Ovary (tissue), 9 donors: ENCODE results near the gene ARHGEF10L. TPM values are rescaled to one million over a fixed set of nuclear protein-coding genes. Genes with fewer than 3 reads are reported as not detected.

ENCODE experiments used
- DNase-seq, 5 donors: peaks; one replicate each; pipeline ENCODE4 v3.0.0-alpha.2; 2019 to 2020
- H3K27ac ChIP-seq, 2 donors: fragments of 200-600 bp; one replicate each; pipeline versions ENCODE4 v1.5.1 to v1.8.0; 2019 to 2022
- H3K27me3 ChIP-seq: fragments of 200-600 bp; one replicate; pipeline ENCODE4 v1.8.0; 2022
- H3K36me3 ChIP-seq: fragments of 200-600 bp; sonication (generic); one replicate; pipeline ENCODE4 v1.5.1; 2019
- H3K4me1 ChIP-seq: one replicate; pipeline ENCODE4 v1.8.1; 2013; ENCODE audit warnings: mild to moderate bottlenecking, moderate library complexity; ENCODE audit not compliant: insufficient read depth
- H3K4me3 ChIP-seq: fragments of 200-600 bp; sonication (generic); one replicate; pipeline ENCODE4 v1.5.1; 2017
- H3K9me3 ChIP-seq, 2 donors: fragments of 200-600 bp in 1 of 2; sonication (generic) in 1 of 2; one replicate each; pipeline versions ENCODE4 v1.5.1 to v1.8.1; 2013 to 2019; ENCODE audit warnings: mild to moderate bottlenecking in 1 of 2, moderate library complexity in 1 of 2
- EP300 ChIP-seq: sonication (generic); formaldehyde crosslinking; IDR thresholded peaks from one replicate; pipeline ENCODE4 v1.6.1; 2017; ENCODE audit warnings: antibody characterized with exemption
- POLR2A ChIP-seq: fragments of 450-650 bp; IDR thresholded peaks from one replicate; pipeline ENCODE4 v1.6.1; 2017; ENCODE audit warnings: antibody characterized with exemption, mild to moderate bottlenecking, moderate library complexity
- WGBS, 3 donors: extraction: QIAGEN DNeasy Blood & Tissue Kit in 1 of 3; methylation state at CpG; one replicate each; pipeline versions ENCODE4 v1.1.5 to v1.1.7; 2013 to 2017; 5-methylcytosine and 5-hydroxymethylcytosine counted together
- intact Hi-C, 4 donors: fragments of 100-400 bp; cut with DNase I; formaldehyde crosslinking; loops; one replicate each; pipeline versions ENCODE4 v1.11.0 to v1.15.1; 2022 to 2023
- polyA plus RNA-seq, 2 donors: library from polyadenylated mRNA; stranded (reverse); fragments of 200-250 nt in 1 of 2; fragments of 350-450 nt in 1 of 2; fragmentation: Illumina TruSeq in 1 of 2; extraction: RNeasy Lipid Tissue Mini Kit (QIAGEN cat#74804) in 1 of 2; gene quantifications; one replicate each; pipeline ENCODE4 v1.2.3, GENCODE V29; 2013 to 2014
- total RNA-seq, 7 donors: library from RNA; depleted of rRNA in 2 of 7; stranded (reverse); fragments of >200 nt in 2 of 7; fragmentation: NEBNext Ultra II Directional in 3 of 7; extraction: Animal tissue kit (Norgen Biotek cat#: 25700) in 3 of 7; gene quantifications; one replicate each; pipeline versions ENCODE4 v1.1.0 to v1.2.4, GENCODE V29; 2016 to 2023
- TF ChIP-seq, protein P1 (sequence below), 3 donors: fragments of 450-650 bp in 2 of 3; fragments of 200-600 bp in 1 of 3; IDR thresholded peaks; one replicate each; pipeline versions ENCODE4 v1.5.1 to v1.8.0; 2016 to 2022; ENCODE audit warnings: antibody characterized with exemption in 3 of 3, mild to moderate bottlenecking in 1 of 3
- donor health status: DM: no; HTN: no; CAD: no; lungs with moderate emphysema.
- donor health status: DM: no; HTN: no; CAD: no.
- donor health status: Bipolar disorder and iron deficiency.
- donor health status: DM: yes; HTN: yes; CAD: no.
- donor health status: DM: no; HTN: no; CAD: no.
- donor health status: DM: yes; HTN: yes; CAD: no.

The ARHGEF10L gene
- total and polyA plus RNA-seq, 9 donors = 3.6 to 23.0 (median 18.3) TPM

DNA sequence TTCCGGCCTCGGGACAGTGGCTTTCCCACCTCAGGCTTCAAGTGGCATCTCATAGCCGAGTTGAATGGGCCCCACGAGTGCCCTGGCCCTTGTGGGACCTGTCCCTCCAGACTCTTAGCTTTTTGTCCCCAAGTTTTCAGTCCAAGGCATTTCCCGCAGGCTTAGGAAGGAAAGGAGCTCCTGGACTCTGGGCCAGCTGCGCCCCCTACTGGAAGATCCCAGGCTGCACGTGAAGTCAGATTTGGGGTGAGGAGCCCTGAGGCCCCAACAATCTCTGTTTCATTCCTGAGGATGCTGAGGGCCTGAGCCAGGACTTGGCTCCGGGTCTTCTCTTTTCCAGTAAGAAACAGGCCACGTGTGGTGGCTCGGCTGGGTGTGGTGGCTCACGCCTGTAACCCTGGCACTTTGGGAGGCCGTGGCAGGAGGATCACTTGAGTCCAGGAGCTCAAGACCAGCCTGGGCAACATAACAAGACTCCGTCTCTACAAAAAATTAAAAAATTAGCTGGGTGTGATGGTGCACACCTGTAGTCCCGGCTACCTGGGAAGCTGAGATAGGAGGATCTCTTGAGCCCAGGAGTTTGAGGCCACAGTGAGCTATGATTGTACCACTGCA is 67.4 kb downstream of the ARHGEF10L start:
- TF ChIP-seq POLR2A = no peak
- TF ChIP-seq, protein P1, sequence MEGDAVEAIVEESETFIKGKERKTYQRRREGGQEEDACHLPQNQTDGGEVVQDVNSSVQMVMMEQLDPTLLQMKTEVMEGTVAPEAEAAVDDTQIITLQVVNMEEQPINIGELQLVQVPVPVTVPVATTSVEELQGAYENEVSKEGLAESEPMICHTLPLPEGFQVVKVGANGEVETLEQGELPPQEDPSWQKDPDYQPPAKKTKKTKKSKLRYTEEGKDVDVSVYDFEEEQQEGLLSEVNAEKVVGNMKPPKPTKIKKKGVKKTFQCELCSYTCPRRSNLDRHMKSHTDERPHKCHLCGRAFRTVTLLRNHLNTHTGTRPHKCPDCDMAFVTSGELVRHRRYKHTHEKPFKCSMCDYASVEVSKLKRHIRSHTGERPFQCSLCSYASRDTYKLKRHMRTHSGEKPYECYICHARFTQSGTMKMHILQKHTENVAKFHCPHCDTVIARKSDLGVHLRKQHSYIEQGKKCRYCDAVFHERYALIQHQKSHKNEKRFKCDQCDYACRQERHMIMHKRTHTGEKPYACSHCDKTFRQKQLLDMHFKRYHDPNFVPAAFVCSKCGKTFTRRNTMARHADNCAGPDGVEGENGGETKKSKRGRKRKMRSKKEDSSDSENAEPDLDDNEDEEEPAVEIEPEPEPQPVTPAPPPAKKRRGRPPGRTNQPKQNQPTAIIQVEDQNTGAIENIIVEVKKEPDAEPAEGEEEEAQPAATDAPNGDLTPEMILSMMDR (IDR thresholded peaks at IDR 0.05) = peak; percentile 79 to 84 (median 80)
- TF ChIP-seq EP300 = no peak
- intact Hi-C loops = loop anchor here (1.0 to 10.0 kb wide), 7 partner anchors 100 to 192 kb away; no protein-coding TSS in a partner anchor
- 63 to 68% (median 66%) methylated on average over 14 of the region's 14 CpGs for WGBS, 3 donors
- peaks cover 2% of the 10 kb centered on the region for H3K4me1 ChIP-seq
- no peaks in the 10 kb centered on the region for H3K27me3 ChIP-seq
- DNase-seq = peak; percentile 65 to 84 (median 79)
- no peak overlapping the region for H3K4me3 ChIP-seq
- H3K27ac ChIP-seq = no peak overlapping the region
- no peaks in the 10 kb centered on the region for H3K9me3 ChIP-seq
- H3K36me3 ChIP-seq = no peaks in the 10 kb centered on the region

- WGBS, 3 donors = 86 to 88% (median 86%) methylated on average over 34 of the region's 34 CpGs
- Histone ChIP-seq H3K4me1 (no peaks in the 10 kb centered on the region), H3K9me3 (no peaks in the 10 kb centered on the region), H3K27ac (no peak overlapping the region), H3K36me3 (no peaks in the 10 kb centered on the region), H3K27me3 (no peaks in the 10 kb centered on the region), H3K4me3 (no peak overlapping the region)
- TF ChIP-seq, protein P1 (IDR thresholded peaks at IDR 0.05) = no peak
- TF ChIP-seq EP300 (no peak), POLR2A (no peak)
- intact Hi-C loops = loop anchor here (2.0 to 10.0 kb wide), 6 partner anchors 101 to 193 kb away; no protein-coding TSS in a partner anchor
- no peak for DNase-seq
Measured at GRCh38 chr1:17607644-17608581, 68.4 kb downstream of the ARHGEF10L start.

- TF ChIP-seq POLR2A (no peak), EP300 (no peak)
- TF ChIP-seq, protein P1 (IDR thresholded peaks at IDR 0.05) = no peak
- Histone ChIP-seq H3K4me1 (no peaks in the 10 kb centered on the region), H3K4me3 (no peak overlapping the region), H3K27ac (no peak overlapping the region), H3K9me3 (no peaks in the 10 kb centered on the region), H3K36me3 (no peaks in the 10 kb centered on the region), H3K27me3 (no peaks in the 10 kb centered on the region)
- WGBS, 3 donors = 87 to 95% (median 94%) methylated on average over 5 of the region's 5 CpGs
- intact Hi-C loops = loop anchor here in 3 of 4 donors (5.0 to 10.0 kb wide), 4 partner anchors 102 to 195 kb away; no protein-coding TSS in a partner anchor
- no peak for DNase-seq
Measured at GRCh38 chr1:17609529-17609928, 70.0 kb downstream of the ARHGEF10L start.

- TF ChIP-seq EP300 (no peak), POLR2A (no peak)
- TF ChIP-seq, protein P1 (IDR thresholded peaks at IDR 0.05) = no peak
- intact Hi-C loops = no loop called here
- no peak overlapping the region for H3K4me3 ChIP-seq
- no peak for DNase-seq
- H3K36me3 ChIP-seq = no peaks in the 10 kb centered on the region
- no peaks in the 10 kb centered on the region for H3K4me1 ChIP-seq
- H3K27ac ChIP-seq = no peak overlapping the region
- H3K9me3 ChIP-seq = no peaks in the 10 kb centered on the region
- H3K27me3 ChIP-seq = no peaks in the 10 kb centered on the region
- WGBS, 3 donors = 86 to 92% (median 88%) methylated on average over 5 of the region's 5 CpGs
Measured at GRCh38 chr1:17610085-17610484, 70.6 kb downstream of the ARHGEF10L start.
